NT2/D1 (cell line): ENCODE data around the gene KRT4.

ENCODE experiments used
- SUZ12 ChIP-seq: IDR thresholded peaks from 2 replicates; pipeline ENCODE4 v1.6.1; 2011; ENCODE audit not compliant: insufficient read length, insufficient read depth; ENCODE audit errors: extremely low read depth
- YY1 ChIP-seq: IDR thresholded peaks from 2 replicates; pipeline ENCODE4 v1.6.1; 2011; ENCODE audit not compliant: insufficient read length, insufficient read depth
- ZNF274 ChIP-seq: IDR thresholded peaks from 2 replicates; pipeline ENCODE4 v1.6.1; 2011; ENCODE audit warnings: mild to moderate bottlenecking, low read depth, low read length

DNA sequence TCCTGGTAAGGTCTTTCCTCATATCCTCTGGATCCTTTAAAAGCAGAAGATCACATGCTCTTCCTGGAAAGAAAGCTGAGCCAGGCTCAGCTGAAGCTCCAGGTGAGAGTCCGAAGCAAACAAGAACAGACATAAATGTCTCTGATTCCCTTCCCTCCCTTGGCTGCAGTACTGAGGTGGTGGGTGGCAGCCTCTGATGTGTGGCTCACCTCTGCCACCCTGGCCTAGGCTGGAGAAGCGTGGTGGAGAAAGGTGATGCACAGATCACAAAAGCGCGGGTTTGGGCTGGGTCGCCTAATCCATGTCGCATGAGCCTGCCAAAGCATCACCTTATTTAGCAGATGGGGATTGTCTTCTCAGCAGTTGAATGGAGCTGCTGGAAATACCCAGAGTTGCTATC lies 34.0 kb downstream of the KRT4 start:
- TF ChIP-seq ZNF274: no peak
- no peak for TF ChIP-seq YY1
- TF ChIP-seq SUZ12: no peak
